Uterus (tissue), 2 donors: ENCODE data around the gene RET.

ENCODE experiments used
- CTCF ChIP-seq, 4 experiments: fragments of 200-600 bp in 2 of 4; fragments of 450-650 bp in 2 of 4; sonication (generic) in 2 of 4; IDR thresholded peaks; one replicate each; pipeline ENCODE4 v1.5.1; 2016 to 2019; ENCODE audit warnings: antibody characterized with exemption in 4 of 4, mild to moderate bottlenecking in 2 of 4, moderate library complexity in 1 of 4
- POLR2A ChIP-seq, 2 donors: fragments of 450-650 bp; IDR thresholded peaks; one replicate each; pipeline ENCODE4 v1.6.1; 2016; ENCODE audit warnings: antibody characterized with exemption in 2 of 2, mild to moderate bottlenecking in 1 of 2, moderate library complexity in 1 of 2

GRCh38 chr10:43045631-43046287 is 31.1 kb upstream of the RET start:
- TF ChIP-seq CTCF (IDR thresholded peaks at IDR 0.05): no peak
- no peak for TF ChIP-seq POLR2A (IDR thresholded peaks at IDR 0.05)
